ENCODE data around the gene ARSK. TPM values are rescaled to one million over a fixed set of nuclear protein-coding genes. Genes with fewer than 3 reads are reported as not detected.

ARSK gene
- total RNA-seq, 1 experiment from 2014 or later = 8.5 TPM

GRCh38 chr5:95611396-95611795 is 56.5 kb downstream of the ARSK start:
- Mint-ChIP-seq H3K27me3 (ENCODE audit: low read depth) (peaks cover 2% of the 10 kb centered on the region), H3K4me1 (no peaks in the 10 kb centered on the region), H3K4me3 (no peak overlapping the region), H3K9me3 (peaks cover 9 to 13% of the 10 kb centered on the region in 2 experiments), H3K27ac (no peak overlapping the region), H3K36me3 (ENCODE audit: insufficient read depth in 1 of 3, low read depth in 3 of 3) (peaks cover 5 to 14% (median 5%) of the 10 kb centered on the region in 3 experiments; a peak in 5 of 7 replicates)
- no peak for DNase-seq
- Histone ChIP-seq H3K23ac (ENCODE audit: insufficient read length, low read depth, low read length) (no peak overlapping the region), H3T11ph (ENCODE audit: low read length) (no peak overlapping the region), H3K27ac (ENCODE audit: insufficient read length, low read depth, low read length) (no peak overlapping the region), H3K79me1 (ENCODE audit: insufficient read depth, low read depth, low read length, poor library complexity, severe bottlenecking) (no peaks in the 10 kb centered on the region), H3K9me3 (ENCODE audit: control insufficient read depth, low read depth, low read length) (no peaks in the 10 kb centered on the region), H3K4ac (ENCODE audit: low read depth, low read length) (no peak overlapping the region), H2BK15ac (ENCODE audit: low read depth, low read length) (no peak overlapping the region), H3K23me2 (ENCODE audit: insufficient read length, low read depth, low read length, poor library complexity, severe bottlenecking) (no peaks in the 10 kb centered on the region), H3K79me2 (ENCODE audit: insufficient read depth, low read length) (no peaks in the 10 kb centered on the region), H3K4me1 (ENCODE audit: insufficient read depth, low read length) (no peaks in the 10 kb centered on the region), H3K56ac (ENCODE audit: insufficient read length, low read depth, low read length) (no peak overlapping the region), H4K20me1 (ENCODE audit: control insufficient read depth, insufficient read depth, insufficient read length) (no peaks in the 10 kb centered on the region), H3K18ac (ENCODE audit: insufficient read length, low read depth, low read length) (no peak overlapping the region), H3K14ac (ENCODE audit: insufficient read depth, low read length) (no peak overlapping the region), H2BK20ac (ENCODE audit: low read depth, low read length, poor library complexity, severe bottlenecking) (no peak overlapping the region), H3K27me3 (ENCODE audit: insufficient read depth, low read length) (no peaks in the 10 kb centered on the region), H4K8ac (replicated peaks; ENCODE audit: insufficient read length, low read depth, low read length) (no peak overlapping the region), H3K9ac (ENCODE audit: extremely low read depth, insufficient read length, low read length) (no peak overlapping the region), H2BK120ac (ENCODE audit: low read depth, low read length, poor library complexity, severe bottlenecking) (no peak overlapping the region), H2AK5ac (ENCODE audit: insufficient read length, low read length) (no peak overlapping the region), H2BK5ac (ENCODE audit: insufficient read length, low read length) (no peak overlapping the region), H2BK12ac (ENCODE audit: insufficient read length, low read depth, low read length) (no peak overlapping the region), H4K5ac (ENCODE audit: insufficient read length, low read depth, low read length) (no peak overlapping the region), H4K91ac (ENCODE audit: insufficient read length, low read depth, low read length) (no peak overlapping the region), H3K4me2 (ENCODE audit: insufficient read depth, insufficient read length, low read length) (no peak overlapping the region), H2AFZ (ENCODE audit: low read length) (no peak overlapping the region)
- WGBS (ENCODE audit: extremely low coverage, insufficient read length, low lambda C conversion rate) = no CpG with 5 or more reads among the region's 3 CpGs
- TF ChIP-seq CTCF (conservative IDR thresholded peaks at IDR 0.05) = no peak

All from H9 (cell line).